ENCODE measurements around the gene HMGCS1.

GRCh38 chr5:43354774-43355173 is 41.6 kb upstream of the HMGCS1 start:
- TF ChIP-seq CTCF (IDR thresholded peaks at IDR 0.05 in 4 of 5, conservative IDR thresholded peaks at IDR 0.05 in 1 of 5) (no peak), POLR2A (IDR thresholded peaks at IDR 0.05) (no peak)

Measured in gastrocnemius medialis (tissue), 4 donors.